GM18870 (cell line): ENCODE measurements around the gene GRIK1.
"Not testable (repeated sequence)": the region's sequence is repeated elsewhere in the genome, so short reads cannot be mapped to it uniquely, and the experiment has no call there.

Experiments used
- ATAC-seq: cut with Tn5 transposase; IDR thresholded peaks from one replicate; pipeline ENCODE4 v1.9.1; 2021; ENCODE audit warnings: moderate library complexity; ENCODE audit not compliant: unreplicated experiment

Gene GRIK1

DNA sequence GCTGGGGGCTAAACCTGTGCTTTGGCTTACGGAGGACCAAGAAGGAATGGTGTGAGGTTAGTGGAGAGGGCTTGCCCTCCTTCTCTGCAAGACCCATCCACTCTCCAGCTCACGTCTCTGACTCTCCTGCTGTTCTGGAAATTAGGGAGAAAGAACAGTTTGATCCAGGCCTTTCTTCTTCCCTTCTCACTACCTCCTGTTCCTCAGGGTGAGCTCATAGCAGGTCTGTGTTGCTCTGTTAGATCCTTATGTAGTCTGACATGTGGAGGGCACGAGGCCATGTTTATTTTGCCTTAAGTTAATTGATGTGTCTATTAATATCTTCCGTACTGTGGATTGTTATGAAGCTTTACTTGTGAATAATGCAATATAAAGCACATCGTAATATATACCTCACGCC is 315.0 kb downstream of the GRIK1 start:
- no peak for ATAC-seq

DNA sequence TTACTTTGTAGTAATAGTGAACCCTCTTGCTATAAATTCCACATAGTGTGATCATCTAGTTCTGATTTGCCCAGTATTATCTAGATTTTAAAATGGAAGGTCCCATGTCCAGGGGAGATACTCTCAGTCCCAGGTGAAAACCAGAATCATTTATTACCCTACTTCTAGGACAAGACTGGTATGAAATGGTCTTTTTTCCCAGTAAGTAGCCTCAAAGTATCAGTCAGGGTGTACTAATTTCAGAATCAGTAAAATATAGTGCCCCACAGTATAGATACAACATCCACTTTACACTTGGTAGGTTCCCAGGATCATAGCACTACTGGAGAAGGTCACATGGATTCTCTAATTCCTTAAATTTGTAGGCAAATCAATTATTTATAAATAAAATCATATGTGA is 318.3 kb downstream of the GRIK1 start:
- ATAC-seq, result no peak

DNA sequence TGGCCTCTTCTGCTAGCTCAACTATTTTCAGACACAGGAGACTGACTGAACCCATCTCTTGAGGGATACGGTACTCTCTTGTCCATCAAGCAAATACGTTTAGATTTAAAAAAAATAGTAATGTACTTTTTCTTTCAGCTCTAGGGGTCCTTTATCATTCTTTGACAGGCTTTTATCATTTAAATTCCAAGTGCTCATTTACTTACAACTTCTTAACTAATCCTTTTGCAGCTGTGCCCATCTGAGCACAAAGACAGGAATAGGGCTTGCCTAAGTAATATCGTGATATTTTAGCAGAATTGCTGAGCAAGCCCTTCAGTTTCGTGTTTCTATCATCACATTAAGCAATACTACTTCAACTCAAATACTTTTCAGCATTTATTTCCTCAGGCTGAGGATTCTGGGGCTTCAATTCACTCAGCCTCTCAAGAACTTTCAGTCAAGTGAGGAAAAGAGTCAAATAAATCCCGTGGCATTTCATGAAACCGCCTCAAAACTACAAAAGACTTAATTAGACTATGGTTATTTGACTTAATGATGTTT is 323.5 kb downstream of the GRIK1 start:
- no peak for ATAC-seq

DNA sequence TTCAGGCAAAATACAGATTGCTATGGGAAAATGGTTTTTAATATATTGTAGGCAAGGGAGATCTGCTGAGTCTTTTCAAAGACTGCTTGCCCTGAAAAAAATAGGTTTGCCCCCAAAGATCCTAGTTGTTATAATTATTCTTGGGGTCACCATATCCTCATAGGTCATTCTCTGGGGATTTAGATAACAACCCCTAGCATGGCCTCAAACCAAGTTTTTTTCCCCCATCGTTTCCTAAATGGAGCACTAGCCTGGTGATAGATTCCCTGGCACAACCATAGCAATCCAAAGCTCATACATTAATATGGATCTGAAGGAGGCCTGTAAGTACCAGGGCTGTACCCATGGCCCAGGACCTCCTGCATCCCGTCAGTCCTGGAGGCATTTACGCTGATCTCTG is 325.9 kb downstream of the GRIK1 start:
- no peak for ATAC-seq

DNA sequence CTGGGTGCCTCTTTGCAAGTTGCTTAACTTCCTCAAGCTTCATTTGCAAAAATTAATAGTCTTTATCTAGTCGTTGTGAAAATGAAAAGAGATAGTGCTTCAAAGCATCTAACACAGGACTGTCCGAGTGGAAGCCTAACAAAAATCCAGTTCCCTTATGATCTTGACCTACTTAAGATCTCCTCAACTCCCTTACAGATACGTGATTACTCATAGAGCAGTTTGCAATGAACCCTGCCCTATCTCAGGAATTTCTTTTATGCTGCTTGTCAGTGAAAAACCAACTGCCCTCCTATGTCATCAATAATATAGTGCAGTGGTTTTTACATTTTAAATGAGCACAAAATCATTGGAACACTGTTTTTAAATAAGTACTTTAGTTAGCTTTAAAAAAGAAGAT is 326.8 kb downstream of the GRIK1 start:
- ATAC-seq, result no peak

DNA sequence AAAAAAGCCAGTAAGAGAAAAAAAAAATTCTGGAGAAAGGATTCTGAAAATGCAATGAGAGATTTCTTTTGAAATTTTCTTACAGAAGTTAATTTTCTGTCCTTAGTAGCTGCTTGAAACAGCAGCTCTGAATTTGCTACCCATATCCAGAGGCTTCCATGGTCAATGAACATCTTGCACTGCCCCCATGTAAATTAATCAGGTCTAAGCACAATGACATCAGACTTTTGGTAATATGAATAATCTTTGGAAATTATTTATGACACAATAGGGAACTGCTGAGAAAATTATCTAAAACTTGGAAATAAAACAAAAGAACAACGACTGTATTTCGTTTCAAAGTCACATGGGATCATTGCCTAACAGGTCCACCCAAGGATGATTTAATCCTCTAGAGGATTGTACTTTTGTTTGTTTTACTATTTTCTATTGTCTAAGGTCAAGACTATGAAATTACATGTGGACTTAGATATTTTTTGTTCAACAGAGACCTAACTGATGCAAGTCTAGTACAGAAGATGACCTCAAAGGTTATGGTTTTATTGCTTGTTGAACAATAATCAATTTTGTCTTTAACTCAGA is 328.9 kb downstream of the GRIK1 start:
- no peak for ATAC-seq

DNA sequence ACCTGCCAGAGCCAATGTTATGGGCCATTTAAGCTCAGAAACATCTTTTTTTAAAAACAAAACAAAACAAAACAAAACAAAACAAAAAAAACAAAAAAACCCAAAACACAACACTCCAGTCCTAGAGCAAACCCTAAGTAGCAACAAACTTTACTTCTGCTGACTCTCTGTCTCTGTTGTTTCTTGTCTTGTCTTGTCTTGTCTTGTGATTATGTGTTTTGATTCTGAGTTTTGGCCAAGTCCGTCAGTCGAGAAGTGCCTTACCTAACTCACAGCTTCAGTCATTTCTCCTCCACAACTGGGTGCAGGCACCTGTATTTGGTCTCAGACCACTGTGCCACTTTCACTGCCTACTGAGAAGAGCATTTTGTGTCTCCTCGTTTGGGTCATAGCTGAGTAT is 333.2 kb downstream of the GRIK1 start:
- no peak for ATAC-seq

DNA sequence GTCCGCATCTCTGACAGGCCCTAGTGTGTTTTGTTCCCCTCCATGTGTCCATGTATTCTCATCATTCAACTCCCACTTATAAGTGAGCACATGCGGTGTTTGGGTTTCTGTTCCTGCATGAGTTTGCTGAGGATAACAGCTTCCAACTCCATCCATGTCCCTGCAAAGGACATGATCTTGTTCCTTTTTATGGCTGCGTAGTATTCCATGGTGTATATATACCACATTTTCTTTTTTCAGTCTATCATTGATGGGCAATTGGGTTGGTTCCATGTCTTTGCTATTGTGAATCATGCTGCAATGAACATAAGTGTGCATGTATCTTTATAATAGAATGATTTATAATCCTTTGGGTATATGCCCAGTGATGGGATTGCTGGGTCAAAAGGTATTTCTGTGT is 334.6 kb downstream of the GRIK1 start:
- not testable (repeated sequence) for ATAC-seq

DNA sequence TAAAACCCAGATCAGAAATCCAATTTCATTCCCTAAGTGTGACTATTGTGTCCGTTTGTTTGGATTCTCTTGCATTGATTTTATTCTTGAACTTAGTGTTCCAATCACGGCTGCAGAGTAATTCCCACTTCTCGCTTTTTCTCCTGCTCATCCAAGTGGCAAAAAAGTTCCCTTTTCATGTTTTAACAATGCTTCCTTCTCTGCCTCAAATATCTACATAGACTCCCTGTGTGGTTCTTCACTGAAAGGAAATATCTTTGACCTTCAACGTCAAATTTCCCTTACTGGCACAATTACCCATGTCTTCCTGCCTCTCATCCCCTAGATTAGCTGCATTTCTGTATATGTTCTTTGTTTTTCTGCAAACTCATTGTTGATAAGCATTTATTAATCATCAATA is 335.7 kb downstream of the GRIK1 start:
- no peak for ATAC-seq

DNA sequence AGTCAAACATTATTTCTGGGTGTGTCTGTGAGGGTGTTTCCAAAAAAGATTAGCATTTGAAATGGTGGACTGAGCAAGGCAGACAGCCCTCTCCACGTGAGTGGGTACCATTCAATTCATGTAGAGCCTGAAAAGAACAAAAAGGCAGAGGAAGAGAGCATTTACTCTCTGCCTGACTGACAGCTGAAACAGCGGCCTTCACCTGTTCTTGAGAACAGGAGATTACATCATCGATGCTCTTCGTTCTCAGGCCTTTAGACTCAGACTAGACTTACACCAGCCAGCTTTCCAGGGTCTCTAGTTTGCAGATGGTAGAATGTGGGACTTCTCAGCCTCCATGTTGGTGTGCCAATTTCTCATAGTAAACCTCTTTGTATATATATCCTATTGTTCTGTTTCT is 338.7 kb downstream of the GRIK1 start:
- no peak for ATAC-seq

DNA sequence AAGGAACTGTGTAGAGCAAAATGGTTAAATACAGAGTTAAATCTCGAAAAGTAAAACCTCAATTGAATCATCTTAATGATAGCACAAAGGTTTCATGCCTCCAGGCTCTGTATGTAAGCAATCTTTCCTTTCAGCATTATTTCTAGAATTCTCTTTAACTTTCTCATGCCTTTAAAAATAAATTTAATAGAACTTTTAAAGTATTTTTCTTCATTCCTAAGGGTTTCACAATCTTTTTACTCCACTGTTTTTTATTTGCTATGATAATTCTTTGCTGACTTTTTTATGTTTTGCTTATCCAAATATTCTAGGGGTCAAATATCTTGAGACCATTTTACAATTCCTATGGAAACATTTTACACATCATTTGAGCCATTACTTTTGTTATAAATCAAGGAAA is 353.1 kb downstream of the GRIK1 start:
- no peak for ATAC-seq

DNA sequence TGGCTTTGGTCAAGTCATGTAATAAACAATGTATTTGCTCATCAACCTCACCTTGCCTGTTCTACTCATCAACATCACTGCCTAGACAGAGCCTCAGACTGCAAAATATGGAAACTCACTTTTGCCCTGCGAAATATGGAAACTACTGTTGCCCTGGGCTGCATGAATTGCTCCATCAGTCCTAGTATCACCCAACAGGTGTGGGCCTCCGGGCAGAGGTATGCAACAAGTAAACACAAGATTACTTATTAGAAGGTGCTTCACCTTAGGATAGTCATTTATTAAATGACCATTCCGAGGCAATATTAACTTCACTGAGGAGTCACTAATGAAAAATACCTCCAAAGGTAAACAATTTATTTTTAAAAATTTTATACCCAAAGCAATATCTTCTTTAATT is 354.3 kb downstream of the GRIK1 start:
- ATAC-seq, result no peak

DNA sequence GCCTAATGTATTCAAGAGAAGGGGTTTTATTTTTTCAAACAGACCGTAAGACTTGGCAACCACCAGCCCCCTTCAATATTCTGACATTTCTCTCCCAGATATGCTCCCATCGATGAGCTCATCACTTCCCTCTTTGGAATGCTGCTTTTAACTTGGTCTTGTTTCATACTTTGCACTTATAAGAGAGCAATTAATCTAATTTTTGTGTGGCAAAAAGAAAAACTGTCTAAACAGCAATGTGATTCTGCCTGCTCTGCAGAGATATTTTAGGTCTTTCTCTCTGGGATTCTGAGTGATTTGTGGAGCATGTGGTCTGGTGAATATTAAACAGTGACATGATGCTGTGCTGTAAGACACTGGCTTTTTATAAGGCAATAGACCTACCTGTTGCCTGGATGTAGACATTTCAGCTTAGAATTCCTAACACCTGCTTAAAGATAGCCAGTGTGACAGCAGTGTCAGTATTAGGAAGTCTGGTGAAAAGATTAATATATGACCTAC is 356.3 kb downstream of the GRIK1 start:
- ATAC-seq, result no peak

DNA sequence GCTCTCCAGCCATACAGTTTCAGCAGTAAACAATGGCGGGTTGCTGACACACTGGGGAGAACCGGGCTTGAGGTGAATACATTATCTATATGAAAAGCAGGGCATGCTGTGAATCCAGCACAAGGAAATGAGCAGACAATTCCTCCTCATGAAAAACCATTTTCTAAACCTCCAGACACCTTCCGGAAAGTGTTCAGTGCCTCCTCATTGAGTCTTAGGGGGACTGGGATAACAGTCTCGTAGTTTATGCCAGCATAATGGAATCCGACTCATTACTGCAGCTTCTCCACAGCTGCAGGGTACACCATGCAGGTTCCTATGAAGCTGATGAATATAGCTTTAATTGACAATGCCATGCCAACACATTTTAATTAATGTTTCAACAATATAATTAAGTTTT is 356.9 kb downstream of the GRIK1 start:
- ATAC-seq, result no peak

DNA sequence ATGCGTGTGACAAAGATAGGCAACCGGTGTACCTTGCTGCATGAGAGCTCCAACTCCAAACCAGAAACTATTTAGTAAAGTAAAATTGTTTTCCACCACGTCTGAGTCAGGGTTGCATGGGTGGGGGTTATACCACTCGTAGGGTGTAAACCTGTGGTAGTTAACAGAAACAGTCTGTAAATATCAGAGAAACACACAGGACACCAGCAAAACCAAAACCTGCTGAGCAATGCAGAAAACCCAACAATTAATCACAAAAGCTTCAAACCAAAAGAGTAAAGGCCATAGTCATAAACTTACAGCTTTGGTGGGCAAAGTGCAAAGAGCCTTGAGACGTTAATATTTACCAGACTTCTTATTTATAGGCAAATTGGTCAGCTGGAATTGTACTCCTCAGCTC is 358.4 kb downstream of the GRIK1 start:
- no peak for ATAC-seq

DNA sequence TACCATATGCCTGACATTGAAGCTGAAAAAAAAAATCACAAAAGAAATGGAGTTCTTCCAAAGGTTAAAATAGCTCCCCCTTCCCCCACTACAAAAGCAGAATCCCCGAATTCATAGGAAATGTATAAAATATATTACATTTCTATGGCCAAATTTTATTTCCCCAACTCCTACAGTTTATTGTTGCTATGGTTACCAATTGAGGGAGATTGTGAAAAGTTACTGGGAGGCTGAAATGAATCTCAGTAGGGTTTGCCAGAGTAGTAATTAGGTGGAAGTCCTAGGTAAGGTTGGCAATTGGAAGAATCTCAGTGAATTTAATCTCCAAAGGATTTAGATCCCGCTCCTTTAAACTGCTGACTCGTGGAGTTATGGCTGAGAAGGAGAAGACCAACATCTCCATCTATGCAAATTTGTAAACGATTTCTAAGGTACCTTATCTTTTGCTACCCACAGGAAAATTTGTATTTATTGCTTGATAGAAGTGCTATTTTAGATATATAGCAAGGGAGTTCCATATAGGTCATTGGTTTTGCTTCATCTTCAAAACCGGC is 359.0 kb downstream of the GRIK1 start:
- no peak for ATAC-seq

DNA sequence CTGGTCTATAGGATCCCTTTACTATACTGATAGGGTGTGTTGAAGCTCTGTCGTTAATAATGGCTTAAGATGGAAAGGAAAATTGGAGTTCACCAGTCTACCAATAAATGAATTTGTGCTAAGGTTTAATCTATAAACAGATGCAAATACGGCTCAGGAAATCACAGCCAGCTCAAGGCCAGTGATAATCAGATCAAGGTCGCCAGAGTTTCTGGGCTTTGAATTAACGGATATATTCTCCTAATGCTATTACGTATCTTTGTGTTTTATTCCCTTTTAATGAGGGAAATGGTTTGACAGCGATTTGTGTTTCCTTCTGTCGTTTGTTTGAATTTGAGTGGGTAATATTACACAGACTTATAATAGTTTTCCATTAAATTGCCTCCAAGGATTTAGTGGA is 361.5 kb downstream of the GRIK1 start:
- no peak for ATAC-seq

DNA sequence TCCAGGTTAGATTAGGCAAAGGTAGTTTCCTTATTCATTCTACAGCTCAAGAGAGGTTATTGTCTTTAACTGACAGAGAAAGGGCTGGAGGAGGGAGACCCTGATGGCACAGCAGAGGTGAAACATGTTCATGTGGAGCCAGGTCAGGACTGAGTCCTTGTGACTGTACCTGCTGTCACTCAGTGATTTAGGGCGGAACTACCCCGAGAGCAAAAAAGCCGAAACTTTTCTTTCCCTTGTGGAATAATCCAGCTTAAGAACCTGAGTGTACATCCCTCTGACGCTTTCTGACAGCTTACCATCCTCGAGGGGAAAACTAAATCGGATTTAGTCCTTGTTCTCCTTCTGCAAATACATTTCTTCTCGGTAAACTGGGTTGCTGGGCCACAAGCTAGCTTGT is 367.8 kb downstream of the GRIK1 start:
- ATAC-seq, result no peak

DNA sequence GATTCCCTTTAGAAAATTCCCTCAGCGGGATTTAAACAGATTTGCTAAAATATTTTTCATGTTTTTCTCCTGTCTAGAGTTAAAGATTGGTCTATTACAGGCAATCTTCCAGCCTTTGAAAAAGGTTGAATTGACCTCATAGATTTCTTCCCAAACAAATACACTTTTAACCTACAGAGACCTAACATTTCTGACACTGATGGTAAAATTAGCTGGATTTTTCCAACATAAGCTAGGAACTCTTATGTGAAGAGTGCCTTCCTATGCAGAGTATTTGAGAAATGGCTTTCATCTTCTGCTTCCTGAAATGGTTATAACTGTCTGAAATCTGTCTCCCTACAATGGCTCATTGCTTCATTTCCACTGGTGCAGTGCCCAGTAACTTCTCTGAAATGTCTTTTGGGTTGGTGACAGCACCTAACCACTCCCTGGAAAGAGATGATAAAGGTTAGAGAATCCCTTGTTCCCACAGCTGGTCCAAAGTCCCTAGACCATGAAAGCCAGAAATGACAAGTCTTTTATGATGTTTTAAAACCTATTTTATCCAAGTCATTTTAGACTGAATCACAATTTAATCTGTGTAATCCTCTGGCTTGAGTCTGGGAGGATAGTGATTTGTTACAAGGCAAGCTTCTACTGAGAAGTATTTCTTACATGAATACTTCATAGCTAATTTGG is 371.6 kb downstream of the GRIK1 start:
- no peak for ATAC-seq

DNA sequence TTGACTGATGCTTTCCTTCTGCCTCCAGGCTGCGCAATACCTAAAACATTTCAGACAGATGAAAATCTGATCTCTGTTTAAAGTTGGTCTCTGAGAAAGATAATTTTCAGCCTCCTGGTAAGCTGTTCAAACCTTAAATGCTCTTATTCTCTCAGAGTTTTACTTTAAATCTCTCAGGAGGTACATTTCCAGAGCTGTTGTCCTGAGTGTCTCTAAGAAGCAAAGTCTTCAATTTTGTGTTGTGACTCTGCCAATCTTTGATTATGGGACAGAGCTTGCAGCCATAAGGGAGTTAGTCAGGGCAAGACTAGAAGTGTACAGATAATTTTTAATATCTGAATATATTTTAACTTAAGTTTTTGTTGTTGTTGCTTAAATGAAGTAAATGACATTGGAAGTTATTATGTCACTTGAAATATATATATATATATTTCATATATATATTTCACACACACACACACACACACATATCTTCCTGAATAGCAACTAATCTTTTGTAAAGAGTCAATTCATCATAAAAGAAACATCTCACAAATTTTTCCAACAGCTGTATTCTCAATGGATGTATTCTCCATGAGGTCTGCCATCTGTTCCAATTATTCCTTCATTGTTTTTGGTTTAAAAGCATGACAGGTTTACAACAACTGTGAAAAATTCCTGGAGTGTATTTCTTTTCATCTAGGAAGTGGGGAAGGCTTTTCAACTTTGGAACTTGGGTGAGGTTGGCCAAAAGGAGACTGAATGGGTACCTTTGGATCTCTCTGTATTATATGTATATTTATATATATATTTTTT is 381.7 kb downstream of the GRIK1 start:
- no peak for ATAC-seq

DNA sequence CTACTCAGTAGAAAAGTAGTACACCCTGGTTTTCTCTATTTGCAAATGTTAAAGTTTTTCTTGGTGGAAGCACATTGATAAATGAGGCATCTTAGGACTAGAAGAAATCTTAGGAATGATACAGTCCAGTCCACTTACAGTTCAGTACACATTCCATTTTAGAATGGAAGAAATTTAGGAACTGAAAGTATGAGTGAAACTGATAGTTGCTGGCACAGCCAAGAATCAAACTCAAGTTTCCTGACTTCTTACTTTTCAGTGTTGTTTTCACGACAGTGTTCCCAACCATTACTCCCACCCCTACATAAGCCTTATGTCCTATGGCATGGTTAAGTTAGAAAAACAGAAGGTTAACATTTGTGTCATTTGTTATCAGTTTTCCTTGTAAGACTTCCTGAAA is 382.6 kb downstream of the GRIK1 start:
- no peak for ATAC-seq

DNA sequence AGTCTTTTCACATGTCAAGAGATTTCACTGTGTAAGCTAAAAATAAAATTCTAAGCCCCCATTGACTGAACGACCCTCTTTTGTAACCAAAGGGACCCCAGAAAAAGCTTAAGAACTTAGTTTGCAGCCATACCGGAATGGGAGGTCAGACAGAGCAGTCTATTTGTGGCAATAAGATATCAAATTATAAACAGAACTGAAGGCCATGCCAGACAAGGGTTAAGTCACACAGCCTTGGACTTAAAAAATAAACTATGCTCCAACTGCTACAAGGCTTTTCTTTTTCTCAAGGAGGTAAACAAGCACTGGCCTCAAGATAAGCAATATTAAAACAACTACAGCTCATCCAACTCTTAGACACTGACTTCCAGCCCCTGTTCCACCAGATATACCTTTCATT is 384.2 kb downstream of the GRIK1 start:
- ATAC-seq, result no peak
